WTC11 (cell line): ENCODE data around the gene CERS1. TPM values are rescaled to one million over a fixed set of nuclear protein-coding genes. Genes with fewer than 3 reads are reported as not detected.

ENCODE experiments used
- ATAC-seq: fragments of 200-7000 bp; cut with Tn5 transposase; 2 replicates; pipeline ENCODE4 v1.10.0; 2021; ENCODE audit warnings: mild to moderate bottlenecking, moderate library complexity
- CTCF ChIA-PET: fragments of 300-600 bp; sonication (Branson Sonifier 250); formaldehyde crosslinking; loops from one replicate; lab custom pipeline; 2021; ENCODE audit warnings: antibody characterized with exemption; lab: Charles Lee
- POLR2A ChIA-PET: fragments of 350-600 bp; sonication (Branson Sonifier 250); formaldehyde crosslinking; loops from one replicate; lab custom pipeline; 2021; ENCODE audit warnings: antibody characterized with exemption; lab: Charles Lee
- DNase-seq: peaks from one replicate; pipeline ENCODE4 v3.0.0; 2021; ENCODE audit warnings: low spot score
- H3K27ac Mint-ChIP-seq: 2 replicates; pipeline ENCODE4 v1.8.0; 2021; ENCODE audit warnings: mixed read lengths
- H3K27me3 Mint-ChIP-seq: 2 replicates; pipeline ENCODE4 v1.8.0; 2021; ENCODE audit warnings: low read depth, mild to moderate bottlenecking, moderate library complexity, mixed read lengths
- H3K36me3 Mint-ChIP-seq: 2 replicates; pipeline ENCODE4 v1.8.0; 2021; ENCODE audit warnings: mixed read lengths
- H3K4me1 Mint-ChIP-seq: 2 replicates; pipeline ENCODE4 v1.8.0; 2022; ENCODE audit warnings: mixed read lengths
- H3K4me3 Mint-ChIP-seq: 2 replicates; pipeline ENCODE4 v1.8.0; 2021; ENCODE audit warnings: mild to moderate bottlenecking, moderate library complexity, mixed read lengths
- H3K9me3 Mint-ChIP-seq: 2 replicates; pipeline ENCODE4 v1.8.0; 2021; ENCODE audit warnings: mixed read lengths
- ARID4B ChIP-seq: sonication (generic); formaldehyde crosslinking; IDR thresholded peaks from 2 replicates; pipeline ENCODE4 v1.8.0; 2023; ENCODE audit warnings: missing genetic modification reagents, mild to moderate bottlenecking, borderline replicate concordance
- ATF3 ChIP-seq: sonication (generic); formaldehyde crosslinking; conservative IDR thresholded peaks from 2 replicates; pipeline ENCODE4 v1.8.1; 2022; ENCODE audit warnings: mild to moderate bottlenecking, missing genetic modification reagents
- ATF6 ChIP-seq: sonication (generic); formaldehyde crosslinking; IDR thresholded peaks from 2 replicates; pipeline ENCODE4 v1.8.1; 2023; ENCODE audit warnings: mild to moderate bottlenecking, missing genetic modification reagents
- FOXJ3 ChIP-seq: sonication (generic); formaldehyde crosslinking; IDR thresholded peaks from 2 replicates; pipeline ENCODE4 v1.9.0; 2021; ENCODE audit warnings: missing genetic modification reagents, mild to moderate bottlenecking, borderline replicate concordance
- IRF1 ChIP-seq: sonication (generic); formaldehyde crosslinking; IDR thresholded peaks from 2 replicates; pipeline ENCODE4 v1.8.0; 2023; ENCODE audit warnings: missing genetic modification reagents
- IRF2 ChIP-seq: sonication (generic); formaldehyde crosslinking; IDR thresholded peaks from 2 replicates; pipeline ENCODE4 v1.8.0; 2022; ENCODE audit warnings: low read depth, missing genetic modification reagents, borderline replicate concordance
- MAX ChIP-seq: sonication (generic); formaldehyde crosslinking; IDR thresholded peaks from 2 replicates; pipeline ENCODE4 v1.8.0; 2022; ENCODE audit warnings: mild to moderate bottlenecking, missing genetic modification reagents
- NR2C2 ChIP-seq: sonication (generic); formaldehyde crosslinking; IDR thresholded peaks from 2 replicates; pipeline ENCODE4 v1.8.0; 2022; ENCODE audit warnings: mild to moderate bottlenecking, missing genetic modification reagents
- NR3C1 ChIP-seq: sonication (generic); formaldehyde crosslinking; conservative IDR thresholded peaks from 2 replicates; pipeline ENCODE4 v1.8.1; 2023; ENCODE audit warnings: low read depth, mild to moderate bottlenecking, missing genetic modification reagents
- OVOL2 ChIP-seq: fragments of 250-450 bp; sonication (Bioruptor Pico); IDR thresholded peaks from 2 replicates; pipeline ENCODE4 v1.9.0; 2021; ENCODE audit warnings: mild to moderate bottlenecking, borderline replicate concordance
- PREB ChIP-seq: sonication (generic); formaldehyde crosslinking; IDR thresholded peaks from 2 replicates; pipeline ENCODE4 v1.8.1; 2022; ENCODE audit warnings: mild to moderate bottlenecking, missing genetic modification reagents, moderate library complexity, borderline replicate concordance
- RELA ChIP-seq: sonication (generic); formaldehyde crosslinking; IDR thresholded peaks from 2 replicates; pipeline ENCODE4 v1.8.1; 2022; ENCODE audit warnings: missing genetic modification reagents, mild to moderate bottlenecking, borderline replicate concordance
- SMAD4 ChIP-seq: sonication (generic); formaldehyde crosslinking; IDR thresholded peaks from 2 replicates; pipeline ENCODE4 v1.8.0; 2022; ENCODE audit warnings: mild to moderate bottlenecking, missing genetic modification reagents
- SOX15 ChIP-seq: fragments of 250-450 bp; sonication (Bioruptor Pico); IDR thresholded peaks from 2 replicates; pipeline ENCODE4 v1.9.0; 2021; ENCODE audit warnings: mild to moderate bottlenecking
- USF2 ChIP-seq: sonication (generic); formaldehyde crosslinking; IDR thresholded peaks from 2 replicates; pipeline ENCODE4 v1.8.1; 2023; ENCODE audit warnings: mild to moderate bottlenecking, missing genetic modification reagents, moderate library complexity
- ZBTB21 ChIP-seq: sonication (generic); formaldehyde crosslinking; IDR thresholded peaks from 2 replicates; pipeline ENCODE4 v1.8.1; 2023; ENCODE audit warnings: mild to moderate bottlenecking, missing genetic modification reagents, borderline replicate concordance
- ZMAT4 ChIP-seq: fragments of 250-450 bp; sonication (Bioruptor Pico); IDR thresholded peaks from 2 replicates; pipeline ENCODE4 v1.9.0; 2021; ENCODE audit warnings: mild to moderate bottlenecking
- ZNF138 ChIP-seq: sonication (generic); formaldehyde crosslinking; conservative IDR thresholded peaks from 2 replicates; pipeline ENCODE4 v1.8.1; 2022; ENCODE audit warnings: mild to moderate bottlenecking, moderate library complexity, missing genetic modification reagents
- ZNF317 ChIP-seq: sonication (generic); formaldehyde crosslinking; IDR thresholded peaks from 2 replicates; pipeline ENCODE4 v1.8.1; 2023; ENCODE audit warnings: low read depth, mild to moderate bottlenecking, moderate library complexity, missing genetic modification reagents, borderline replicate concordance
- ZNF423 ChIP-seq: fragments of 250-450 bp; sonication (Bioruptor Pico); IDR thresholded peaks from 2 replicates; pipeline ENCODE4 v2.1.2; 2022; ENCODE audit warnings: mild to moderate bottlenecking, moderate library complexity
- ZNF425 ChIP-seq: fragments of 250-450 bp; sonication (Bioruptor Pico); conservative IDR thresholded peaks from 2 replicates; pipeline ENCODE4 v1.9.0; 2021; ENCODE audit warnings: mild to moderate bottlenecking
- ZNF671 ChIP-seq: fragments of 250-450 bp; sonication (Bioruptor Pico); IDR thresholded peaks from 2 replicates; pipeline ENCODE4 v1.8.0; 2021; ENCODE audit warnings: mild to moderate bottlenecking
- total RNA-seq: library from RNA; stranded (reverse); gene quantifications from 3 replicates; pipeline ENCODE4 v1.2.3, GENCODE V29; 2021

CERS1 gene
- total RNA-seq, 1 experiment from 2014 or later, result 14.7 TPM

GRCh38 chr19:18859676-18860301 lies 36.2 kb downstream of the CERS1 start:
- DNase-seq, result no peak
- no peak overlapping the region for H3K27ac Mint-ChIP-seq
- TF ChIP-seq NR3C1 (CRISPR knock-in tag) (no peak), NR2C2 (CRISPR knock-in tag) (no peak), ZNF317 (no peak), ZNF671 (no peak), ARID4B (no peak), PREB (CRISPR knock-in tag) (no peak), ZNF425 (CRISPR knock-in tag) (no peak), IRF1 (CRISPR knock-in tag) (no peak), FOXJ3 (no peak), RELA (CRISPR knock-in tag) (no peak), ATF6 (no peak), SOX15 (CRISPR knock-in tag) (no peak)
- H3K27me3 Mint-ChIP-seq, result no peaks in the 10 kb centered on the region
- POLR2A ChIA-PET, result no interaction called here
- CTCF ChIA-PET, result interaction anchor here (5.9 kb wide), 1 partner anchor 12 kb away, joined by 45 read pairs; no protein-coding TSS in a partner anchor
- no peaks in the 10 kb centered on the region for H3K4me1 Mint-ChIP-seq
- H3K4me3 Mint-ChIP-seq, result no peak overlapping the region
- ATAC-seq, result no peak
- no peaks in the 10 kb centered on the region for H3K9me3 Mint-ChIP-seq
- H3K36me3 Mint-ChIP-seq, result peaks cover 65% of the 10 kb centered on the region

GRCh38 chr19:18858906-18859646 lies 36.9 kb downstream of the CERS1 start:
- DNase-seq (no peak), ATAC-seq (no peak)
- CTCF ChIA-PET, result interaction anchor here (0.6 to 5.9 kb wide), 2 partner anchors 12 to 288 kb away, joined by 5 to 45 read pairs; no protein-coding TSS in a partner anchor
- no peaks in the 10 kb centered on the region for H3K9me3 Mint-ChIP-seq
- no peak overlapping the region for H3K4me3 Mint-ChIP-seq
- no peak overlapping the region for H3K27ac Mint-ChIP-seq
- H3K4me1 Mint-ChIP-seq, result no peaks in the 10 kb centered on the region
- no peaks in the 10 kb centered on the region for H3K27me3 Mint-ChIP-seq
- peaks cover 69% of the 10 kb centered on the region for H3K36me3 Mint-ChIP-seq
- POLR2A ChIA-PET, result no interaction called here
- no peak for TF ChIP-seq IRF2 (CRISPR knock-in tag)
- TF ChIP-seq ZNF138 (CRISPR knock-in tag), result no peak
- TF ChIP-seq USF2, result no peak
- no peak for TF ChIP-seq OVOL2 (CRISPR knock-in tag)
- TF ChIP-seq ATF3 (CRISPR knock-in tag), result no peak
- TF ChIP-seq SMAD4 (CRISPR knock-in tag), result no peak
- TF ChIP-seq ZNF423, result no peak
- no peak for TF ChIP-seq ZBTB21 (CRISPR knock-in tag)
- TF ChIP-seq ZMAT4 (CRISPR knock-in tag), result no peak
- no peak for TF ChIP-seq MAX (CRISPR knock-in tag)
